Upper lobe of left lung (tissue), 6 donors: Measurements from ENCODE around the gene CHI3L1. TPM values are rescaled to one million over a fixed set of nuclear protein-coding genes. Genes with fewer than 3 reads are reported as not detected.

Experiments used
- ATAC-seq, 2 donors: fragments of 200-7000 bp; cut with Tn5 transposase; one replicate each; pipeline ENCODE4 v1.9.1; 2022; ENCODE audit warnings: mild to moderate bottlenecking in 2 of 2, moderate library complexity in 2 of 2; ENCODE audit not compliant: low FRiP score in 2 of 2
- DNase-seq, 2 donors: peaks; one replicate each; pipeline ENCODE4 v3.0.0-alpha.2; 2019 to 2020
- H3K27ac ChIP-seq, 4 donors: fragments of 200-600 bp; sonication (generic); one replicate each; pipeline ENCODE4 v1.5.1; 2016 to 2019
- H3K27me3 ChIP-seq, 4 donors: fragments of 200-600 bp; sonication (generic); one replicate each; pipeline ENCODE4 v1.5.1; 2017 to 2019
- H3K36me3 ChIP-seq, 4 donors: fragments of 200-600 bp; sonication (generic); one replicate each; pipeline ENCODE4 v1.5.1; 2016 to 2019
- H3K4me1 ChIP-seq, 4 donors: fragments of 200-600 bp; sonication (generic); one replicate each; pipeline ENCODE4 v1.5.1; 2018 to 2019
- H3K4me3 ChIP-seq, 4 donors: fragments of 200-600 bp; sonication (generic); one replicate each; pipeline ENCODE4 v1.5.1; 2017 to 2019; ENCODE audit warnings: mild to moderate bottlenecking in 2 of 4, moderate library complexity in 1 of 4
- H3K9me3 ChIP-seq, 4 donors: fragments of 200-600 bp; sonication (generic); one replicate each; pipeline ENCODE4 v1.5.1; 2018 to 2019
- CTCF ChIP-seq, 6 experiments: fragments of 450-650 bp in 4 of 6; fragments of 200-600 bp in 2 of 6; sonication (generic) in 2 of 6; IDR thresholded peaks; one replicate each; pipeline ENCODE4 v1.5.1; 2016 to 2019; ENCODE audit warnings: antibody characterized with exemption in 6 of 6
- EP300 ChIP-seq, 4 donors: sonication (generic); formaldehyde crosslinking; IDR thresholded peaks; one replicate each; pipeline ENCODE4 v1.5.1; 2017; ENCODE audit warnings: antibody characterized with exemption in 4 of 4, control low read depth in 2 of 4
- POLR2A ChIP-seq, 4 donors: fragments of 450-650 bp; IDR thresholded peaks; one replicate each; pipeline ENCODE4 v1.5.1; 2016 to 2017; ENCODE audit warnings: antibody characterized with exemption in 4 of 4, mild to moderate bottlenecking in 2 of 4
- POLR2AphosphoS5 ChIP-seq, 2 donors: sonication (generic); formaldehyde crosslinking; IDR thresholded peaks; one replicate each; pipeline ENCODE4 v1.5.1; 2017; ENCODE audit warnings: antibody characterized with exemption in 2 of 2
- WGBS, 2 donors: methylation state at CpG; one replicate each; pipeline ENCODE4 v1.1.5; 2017 to 2018; 5-methylcytosine and 5-hydroxymethylcytosine counted together
- total RNA-seq, 6 donors: library from RNA; depleted of rRNA in 4 of 6; stranded (reverse); fragments of >200 nt in 4 of 6; gene quantifications; one replicate each; pipeline versions ENCODE4 v1.1.0 to v1.2.1, GENCODE V29; 2016 to 2021
- donor health status: DM: no; HTN: no; CAD: no; lungs with moderate emphysema.
- donor health status: DM: no; HTN: yes; CAD: no; lungs with severe emphysema.

The CHI3L1 gene
- total RNA-seq, 6 donors from 2014 or later = 12.3 to 68.4 (median 52.4) TPM

GRCh38 chr1:203144661-203145060 is 41.8 kb downstream of the CHI3L1 start:
- TF ChIP-seq EP300 (IDR thresholded peaks at IDR 0.05) (no peak), POLR2AphosphoS5 (IDR thresholded peaks at IDR 0.05) (no peak), CTCF (IDR thresholded peaks at IDR 0.05) (no peak), POLR2A (IDR thresholded peaks at IDR 0.05) (no peak)
- no peaks in the 10 kb centered on the region for H3K4me1 ChIP-seq
- DNase-seq (no peak), ATAC-seq (no peak)
- WGBS, 2 donors = 65 to 77% methylated on average over 6 of the region's 6 CpGs
- no peak overlapping the region for H3K4me3 ChIP-seq
- no peaks in the 10 kb centered on the region for H3K9me3 ChIP-seq
- no peaks in the 10 kb centered on the region for H3K36me3 ChIP-seq
- H3K27ac ChIP-seq = no peak overlapping the region
- H3K27me3 ChIP-seq = no peaks in the 10 kb centered on the region

- WGBS, 2 donors = 69 to 71% methylated on average over 11 of the region's 11 CpGs
- Histone ChIP-seq H3K27ac (no peak overlapping the region), H3K4me1 (no peaks in the 10 kb centered on the region), H3K9me3 (no peaks in the 10 kb centered on the region), H3K36me3 (no peaks in the 10 kb centered on the region), H3K4me3 (no peak overlapping the region), H3K27me3 (no peaks in the 10 kb centered on the region)
- ATAC-seq = no peak
- TF ChIP-seq CTCF (IDR thresholded peaks at IDR 0.05) (no peak), POLR2AphosphoS5 (IDR thresholded peaks at IDR 0.05) (no peak), POLR2A (IDR thresholded peaks at IDR 0.05) (no peak), EP300 (IDR thresholded peaks at IDR 0.05) (no peak)
- DNase-seq = peak in 1 of 2 donors; percentile 46
Measured at GRCh38 chr1:203143641-203144040, 42.9 kb downstream of the CHI3L1 start.

DNA sequence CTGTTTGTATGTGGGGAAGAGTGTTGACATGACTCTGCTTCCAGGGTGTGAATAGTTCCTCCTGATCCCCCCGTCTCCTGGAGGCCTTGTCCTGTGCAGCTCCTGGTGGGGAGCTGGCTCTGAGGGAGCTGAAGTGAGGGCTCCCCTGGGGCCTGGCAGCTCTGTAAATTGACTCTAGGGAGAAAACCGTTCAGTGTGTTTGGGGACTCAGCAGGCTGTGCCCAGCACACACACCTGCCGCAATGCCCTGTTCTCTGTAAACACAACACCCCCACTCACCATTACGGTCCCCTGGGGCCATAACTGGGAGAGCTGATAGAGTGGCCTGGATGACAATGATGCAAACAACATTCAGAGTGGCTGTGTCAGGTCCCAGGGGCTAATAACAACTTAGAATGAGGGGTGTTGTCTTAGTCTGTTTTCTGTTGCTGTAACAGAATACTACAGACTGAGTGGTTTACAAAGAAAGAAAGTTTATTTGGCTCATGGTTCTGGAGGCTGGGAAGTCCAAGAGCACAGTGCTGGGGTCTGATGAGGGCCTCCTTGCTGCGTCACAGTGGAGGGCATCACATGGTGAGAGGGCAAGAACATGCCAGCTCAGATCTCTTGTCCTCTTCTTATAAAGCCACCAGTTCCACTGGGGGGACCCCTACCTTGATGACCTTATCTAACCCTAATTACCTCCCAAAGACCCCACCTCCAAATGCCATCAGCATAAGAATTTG is 43.7 kb downstream of the CHI3L1 start:
- Histone ChIP-seq H3K27ac (no peak overlapping the region), H3K36me3 (no peaks in the 10 kb centered on the region), H3K4me3 (no peak overlapping the region), H3K9me3 (no peaks in the 10 kb centered on the region), H3K4me1 (no peaks in the 10 kb centered on the region), H3K27me3 (no peaks in the 10 kb centered on the region)
- ATAC-seq (no peak), DNase-seq (no peak)
- TF ChIP-seq CTCF (IDR thresholded peaks at IDR 0.05) (no peak), POLR2A (IDR thresholded peaks at IDR 0.05) (no peak), POLR2AphosphoS5 (IDR thresholded peaks at IDR 0.05) (no peak), EP300 (IDR thresholded peaks at IDR 0.05) (no peak)
- WGBS, 2 donors = 90 to 94% methylated on average over 4 to 5 of the region's 5 CpGs

DNA sequence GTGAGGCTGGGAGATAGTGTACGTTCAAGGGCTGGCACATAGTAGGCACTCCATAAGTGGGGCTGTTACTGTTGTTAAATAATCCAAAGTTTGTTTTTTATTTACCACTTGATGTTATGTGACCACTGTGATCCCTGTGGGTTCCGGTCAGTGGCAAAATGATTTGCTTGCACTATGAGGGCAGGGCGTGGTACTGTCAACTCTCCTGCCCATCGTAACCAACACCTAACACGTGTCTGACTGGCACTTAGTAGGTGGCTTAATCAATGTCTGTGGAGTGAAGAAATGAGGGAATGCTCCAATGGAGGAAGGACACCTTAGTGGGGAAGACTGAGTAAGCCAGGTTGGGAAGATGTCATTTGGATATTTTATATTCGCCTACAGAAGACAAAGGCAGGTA is 44.4 kb downstream of the CHI3L1 start:
- Histone ChIP-seq H3K27me3 (no peaks in the 10 kb centered on the region), H3K27ac (no peak overlapping the region), H3K4me3 (no peak overlapping the region), H3K36me3 (no peaks in the 10 kb centered on the region), H3K4me1 (no peaks in the 10 kb centered on the region), H3K9me3 (no peaks in the 10 kb centered on the region)
- 86 to 87% methylated on average over 6 of the region's 6 CpGs for WGBS, 2 donors
- TF ChIP-seq CTCF (IDR thresholded peaks at IDR 0.05) (no peak), POLR2A (IDR thresholded peaks at IDR 0.05) (no peak), POLR2AphosphoS5 (IDR thresholded peaks at IDR 0.05) (no peak), EP300 (IDR thresholded peaks at IDR 0.05) (no peak)
- ATAC-seq (no peak), DNase-seq (no peak)
